Body of pancreas (tissue), 4 donors: ENCODE measurements around the gene RIMKLA.

Source experiments
- CTCF ChIP-seq, 7 experiments: fragments of 450-650 bp in 4 of 7; fragments of 200-600 bp in 3 of 7; sonication (generic) in 3 of 7; IDR thresholded peaks; one replicate each; pipeline ENCODE4 v1.5.1; 2016 to 2019; ENCODE audit warnings: antibody characterized with exemption in 7 of 7
- POLR2A ChIP-seq, 3 donors: fragments of 450-650 bp; IDR thresholded peaks; one replicate each; pipeline ENCODE4 v1.6.1; 2016; ENCODE audit warnings: antibody characterized with exemption in 3 of 3, mild to moderate bottlenecking in 2 of 3

- TF ChIP-seq POLR2A (IDR thresholded peaks at IDR 0.05), result no peak
- TF ChIP-seq CTCF (IDR thresholded peaks at IDR 0.05), result no peak
Observed at GRCh38 chr1:42431514-42431913, 50.9 kb downstream of the RIMKLA start.
